GM12878 (cell line): ENCODE measurements around the gene HYCC2. TPM values are rescaled to one million over a fixed set of nuclear protein-coding genes. Genes with fewer than 3 reads are reported as not detected.

ENCODE experiments used
- BCLAF1 ChIP-seq: fragments of 450-650 bp; IDR thresholded peaks from 2 replicates; pipeline ENCODE4 v1.6.1; 2017; ENCODE audit warnings: antibody characterized with exemption, mild to moderate bottlenecking, moderate library complexity
- CREM ChIP-seq: IDR thresholded peaks from 2 replicates; pipeline ENCODE4 v1.6.1; 2014; ENCODE audit warnings: antibody characterized with exemption, low read depth
- CTCF ChIP-seq, 3 experiments: IDR thresholded peaks in 2 of 3; conservative IDR thresholded peaks in 1 of 3; 2 replicates each; pipeline ENCODE4 v1.5.1; 2011; ENCODE audit warnings: low read depth in 3 of 3, low read length in 3 of 3, mild to moderate bottlenecking in 3 of 3, control low read depth in 2 of 3, moderate library complexity in 2 of 3, inconsistent platforms in 1 of 3, mixed read lengths in 1 of 3; ENCODE audit not compliant: control insufficient read depth in 2 of 3, insufficient read depth in 1 of 3; ENCODE audit errors: extremely low read depth in 1 of 3
- ESRRA ChIP-seq: IDR thresholded peaks from 2 replicates; pipeline ENCODE4 v1.6.1; 2012; ENCODE audit warnings: mild to moderate bottlenecking, low read length, improper control_type of control experiment
- FOS ChIP-seq: IDR thresholded peaks from 3 replicates; pipeline ENCODE4 v1.6.1; 2011; ENCODE audit warnings: borderline replicate concordance; ENCODE audit not compliant: insufficient read length; ENCODE audit errors: extremely low read depth
- HCFC1 ChIP-seq: fragments of 150-350 bp; IDR thresholded peaks from 2 replicates; pipeline ENCODE4 v1.6.1; 2014; ENCODE audit warnings: low read length
- IKZF1 ChIP-seq: fragments of 450-650 bp; conservative IDR thresholded peaks from 2 replicates; pipeline ENCODE4 v1.6.1; 2017; ENCODE audit warnings: antibody characterized with exemption, mild to moderate bottlenecking
- MAX ChIP-seq: IDR thresholded peaks from 2 replicates; pipeline ENCODE4 v1.6.1; 2012; ENCODE audit warnings: low read depth, low read length, improper control_type of control experiment
- MYB ChIP-seq: fragments of 150-350 bp; IDR thresholded peaks from 2 replicates; pipeline ENCODE4 v1.6.1; 2014; ENCODE audit warnings: mild to moderate bottlenecking, low read depth, low read length, borderline replicate concordance
- NFYA ChIP-seq: IDR thresholded peaks from 2 replicates; pipeline ENCODE4 v1.6.1; 2011; ENCODE audit warnings: low read depth, mild to moderate bottlenecking, low read length, improper control_type of control experiment, borderline replicate concordance
- PAX5 ChIP-seq: IDR thresholded peaks from 2 replicates; pipeline ENCODE4 v1.6.1; 2011; ENCODE audit warnings: low read depth, low read length, borderline replicate concordance
- RB1 ChIP-seq: fragments of 450-650 bp; formaldehyde crosslinking; IDR thresholded peaks from 2 replicates; pipeline ENCODE4 v1.6.1; 2017; ENCODE audit warnings: mild to moderate bottlenecking, borderline replicate concordance
- SPI1 ChIP-seq: IDR thresholded peaks from 2 replicates; pipeline ENCODE4 v1.6.1; 2011; ENCODE audit warnings: low read depth, mild to moderate bottlenecking, low read length, moderate library complexity, borderline replicate concordance; ENCODE audit not compliant: insufficient read depth
- TARDBP ChIP-seq: IDR thresholded peaks from 2 replicates; pipeline ENCODE4 v1.6.1; 2016; ENCODE audit warnings: borderline replicate concordance
- polyA plus RNA-seq, 11 experiments: library from polyadenylated mRNA; depleted of rRNA in 4 of 11; unstranded in 6 of 11; stranded (reverse) in 5 of 11; fragments of >200 nt; fragmentation: Nextera tagmentation in 4 of 11; fragmentation: Illumina TruSeq in 1 of 11; extraction: Ambion mirVana in 4 of 11; extraction: Trizol in 1 of 11; gene quantifications; 1 replicate in 1 of 11; 2 replicates in 10 of 11; pipeline versions ENCODE4 v1.2.1 to v1.2.3, GENCODE V29; 2011 to 2016; ENCODE audit warnings: inconsistent platforms in 2 of 11, missing spikeins in 2 of 11, low read depth in 1 of 11
- total RNA-seq, 4 experiments: library from RNA; depleted of rRNA in 3 of 4; stranded (reverse); fragments of >200 nt in 3 of 4; fragmentation: Illumina TruSeq in 1 of 4; extraction: Trizol in 1 of 4; gene quantifications; 2 replicates each; pipeline versions ENCODE4 v1.2.1 to v1.2.3, GENCODE V29; 2013 to 2021
- TF ChIP-seq, protein P1 (sequence below): fragments of 450-650 bp; formaldehyde crosslinking; IDR thresholded peaks from 2 replicates; pipeline ENCODE4 v1.4.0; 2020; ENCODE audit warnings: mild to moderate bottlenecking, moderate library complexity
- TF ChIP-seq, protein P2 (sequence below): IDR thresholded peaks from 2 replicates; pipeline ENCODE4 v1.6.1; 2012; ENCODE audit warnings: low read depth, low read length, improper control_type of control experiment

Gene HYCC2
- total and polyA plus RNA-seq, 10 of the 15 experiments (the other 5 are each of a cell fraction or from before 2014, with no cell fraction given): 3.4 to 17.4 (median 8.0) TPM

GRCh38 chr2:201116115-201116958 lies 44.9 kb upstream of the HYCC2 start, which contains the start of gene CFLAR (continued):
- peak; percentile 71 for TF ChIP-seq MAX
- peak; percentile 65; the same call in 1 of the 2 replicates for TF ChIP-seq TARDBP
- TF ChIP-seq FOS: no peak
- TF ChIP-seq RB1: 0 out of 2 replicates have a peak, but pooled peaks have one; percentile 39
- TF ChIP-seq MYB: 0 out of 2 replicates have a peak, but pooled peaks have one; percentile 40
- no peak for TF ChIP-seq CTCF (IDR thresholded peaks at IDR 0.05 in 2 of 3, conservative IDR thresholded peaks at IDR 0.05 in 1 of 3; ENCODE audit: control insufficient read depth in 2 of 3, extremely low read depth in 1 of 3, insufficient read depth in 1 of 3, low read depth in 3 of 3, low read length in 3 of 3)
- TF ChIP-seq SPI1: peak; percentile 20; the same call in 1 of the 2 replicates
- no peak; the same call in 1 of the 2 replicates for TF ChIP-seq HCFC1
- TF ChIP-seq, protein P1, sequence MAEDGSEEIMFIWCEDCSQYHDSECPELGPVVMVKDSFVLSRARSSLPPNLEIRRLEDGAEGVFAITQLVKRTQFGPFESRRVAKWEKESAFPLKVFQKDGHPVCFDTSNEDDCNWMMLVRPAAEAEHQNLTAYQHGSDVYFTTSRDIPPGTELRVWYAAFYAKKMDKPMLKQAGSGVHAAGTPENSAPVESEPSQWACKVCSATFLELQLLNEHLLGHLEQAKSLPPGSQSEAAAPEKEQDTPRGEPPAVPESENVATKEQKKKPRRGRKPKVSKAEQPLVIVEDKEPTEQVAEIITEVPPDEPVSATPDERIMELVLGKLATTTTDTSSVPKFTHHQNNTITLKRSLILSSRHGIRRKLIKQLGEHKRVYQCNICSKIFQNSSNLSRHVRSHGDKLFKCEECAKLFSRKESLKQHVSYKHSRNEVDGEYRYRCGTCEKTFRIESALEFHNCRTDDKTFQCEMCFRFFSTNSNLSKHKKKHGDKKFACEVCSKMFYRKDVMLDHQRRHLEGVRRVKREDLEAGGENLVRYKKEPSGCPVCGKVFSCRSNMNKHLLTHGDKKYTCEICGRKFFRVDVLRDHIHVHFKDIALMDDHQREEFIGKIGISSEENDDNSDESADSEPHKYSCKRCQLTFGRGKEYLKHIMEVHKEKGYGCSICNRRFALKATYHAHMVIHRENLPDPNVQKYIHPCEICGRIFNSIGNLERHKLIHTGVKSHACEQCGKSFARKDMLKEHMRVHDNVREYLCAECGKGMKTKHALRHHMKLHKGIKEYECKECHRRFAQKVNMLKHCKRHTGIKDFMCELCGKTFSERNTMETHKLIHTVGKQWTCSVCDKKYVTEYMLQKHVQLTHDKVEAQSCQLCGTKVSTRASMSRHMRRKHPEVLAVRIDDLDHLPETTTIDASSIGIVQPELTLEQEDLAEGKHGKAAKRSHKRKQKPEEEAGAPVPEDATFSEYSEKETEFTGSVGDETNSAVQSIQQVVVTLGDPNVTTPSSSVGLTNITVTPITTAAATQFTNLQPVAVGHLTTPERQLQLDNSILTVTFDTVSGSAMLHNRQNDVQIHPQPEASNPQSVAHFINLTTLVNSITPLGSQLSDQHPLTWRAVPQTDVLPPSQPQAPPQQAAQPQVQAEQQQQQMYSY (CRISPR knock-in tag): no peak
- TF ChIP-seq, protein P2, sequence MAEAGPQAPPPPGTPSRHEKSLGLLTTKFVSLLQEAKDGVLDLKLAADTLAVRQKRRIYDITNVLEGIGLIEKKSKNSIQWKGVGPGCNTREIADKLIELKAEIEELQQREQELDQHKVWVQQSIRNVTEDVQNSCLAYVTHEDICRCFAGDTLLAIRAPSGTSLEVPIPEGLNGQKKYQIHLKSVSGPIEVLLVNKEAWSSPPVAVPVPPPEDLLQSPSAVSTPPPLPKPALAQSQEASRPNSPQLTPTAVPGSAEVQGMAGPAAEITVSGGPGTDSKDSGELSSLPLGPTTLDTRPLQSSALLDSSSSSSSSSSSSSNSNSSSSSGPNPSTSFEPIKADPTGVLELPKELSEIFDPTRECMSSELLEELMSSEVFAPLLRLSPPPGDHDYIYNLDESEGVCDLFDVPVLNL: no peak
- no peak for TF ChIP-seq ESRRA
- TF ChIP-seq PAX5: peak; percentile 82; the same call in 1 of the 2 replicates
- peak; percentile 38; the same call in 1 of the 2 replicates for TF ChIP-seq BCLAF1
- peak; percentile 21; the same call in 1 of the 2 replicates for TF ChIP-seq CREM
- peak; percentile 97 for TF ChIP-seq IKZF1
- TF ChIP-seq NFYA: no peak
